ENCODE results near the gene TP53AIP1. TPM values are rescaled to one million over a fixed set of nuclear protein-coding genes. Genes with fewer than 3 reads are reported as not detected.

TP53AIP1 gene
- total and polyA plus RNA-seq, 2 experiments from 2014 or later: 0.07 TPM; not detected in 1

DNA sequence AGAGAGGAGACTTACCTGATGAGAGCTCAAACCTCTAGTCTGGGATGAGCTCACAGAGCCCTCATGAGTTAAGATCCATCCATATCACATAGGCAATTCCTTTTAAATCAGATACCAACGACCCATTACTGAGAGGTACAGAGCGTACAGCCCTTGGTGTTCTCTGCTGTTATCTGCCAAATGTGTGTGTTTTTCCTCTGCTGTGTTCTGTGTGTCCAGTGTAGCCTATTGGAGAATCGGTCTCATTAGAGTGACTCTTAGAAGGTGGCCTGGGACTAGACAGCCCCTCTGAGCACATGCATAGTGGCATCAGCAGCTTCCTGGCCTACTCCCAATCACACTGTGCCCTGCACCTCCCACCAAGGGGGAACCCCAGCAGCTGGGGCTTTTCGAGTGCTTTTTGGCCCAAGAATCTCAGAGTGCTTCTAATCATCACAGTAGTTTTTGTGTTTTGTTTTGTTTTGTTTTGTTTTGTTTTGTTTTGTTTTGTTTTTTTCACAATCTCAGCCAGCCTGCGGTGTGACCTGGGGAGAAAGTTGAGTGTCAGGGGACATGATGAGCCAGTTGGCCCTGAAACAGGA lies 25.4 kb downstream of the TP53AIP1 start (continued):
- no peak for TF ChIP-seq POLR2AphosphoS5 (IDR thresholded peaks at IDR 0.05; ENCODE audit: low read depth)
- TF ChIP-seq CREB1 (CRISPR knock-in tag; IDR thresholded peaks at IDR 0.05; ENCODE audit: low read depth): no peak
- no peak for TF ChIP-seq ZNF331 (CRISPR knock-in tag; IDR thresholded peaks at IDR 0.05; ENCODE audit: low read depth)
- no peak for TF ChIP-seq STAT1 (IDR thresholded peaks at IDR 0.05; ENCODE audit: unreplicated experiment)

DNA sequence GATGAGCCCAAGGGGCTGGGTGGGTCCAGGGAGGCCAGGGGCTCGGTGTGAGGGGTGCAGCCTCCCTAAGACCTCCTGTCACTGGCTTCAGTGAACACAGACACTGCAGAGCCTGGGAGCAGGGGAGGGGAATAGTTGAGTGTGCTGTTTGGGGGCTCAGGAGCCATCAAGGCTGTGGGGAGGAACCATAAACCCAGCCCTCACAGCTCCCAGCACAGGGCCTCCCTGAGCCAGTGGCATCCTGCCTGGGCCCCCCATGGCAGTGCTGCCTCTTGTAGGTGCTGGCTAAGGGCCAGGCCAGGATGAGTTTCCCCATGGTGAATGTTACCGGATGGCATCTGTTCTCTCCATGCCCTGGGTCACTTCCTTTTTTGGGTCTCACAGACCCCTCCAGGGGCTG lies 26.0 kb downstream of the TP53AIP1 start:
- no peaks in the 10 kb centered on the region for H3K9me2 ChIP-seq (ENCODE audit: insufficient read depth)
- H3K9me3 Mint-ChIP-seq: peaks cover 1% of the 10 kb centered on the region; the same call in 2 of the 3 replicates
- H3K79me2 ChIP-seq (replicated peaks; ENCODE audit: insufficient read depth): no peaks in the 10 kb centered on the region
- H3K4me3 ChIP-seq: no peak overlapping the region
- no peaks in the 10 kb centered on the region for H3K36me3 ChIP-seq (ENCODE audit: insufficient read depth)
- H3K4me1 ChIP-seq (ENCODE audit: insufficient read depth): no peaks in the 10 kb centered on the region
- peaks cover 8% of the 10 kb centered on the region for H3K27me3 Mint-ChIP-seq (ENCODE audit: insufficient read depth, low read depth, poor library complexity)
- no peaks in the 10 kb centered on the region for H3K27me3 ChIP-seq (ENCODE audit: insufficient read depth)
- no peaks in the 10 kb centered on the region for H3F3A ChIP-seq (replicated peaks; ENCODE audit: low read depth)
- no peak for ATAC-seq
- no peak overlapping the region for H3K4me2 ChIP-seq
- no peaks in the 10 kb centered on the region; the same call in 2 of the 3 replicates for H3K4me1 Mint-ChIP-seq
- H2AFZ ChIP-seq: no peak overlapping the region
- TF ChIP-seq, protein P1, sequence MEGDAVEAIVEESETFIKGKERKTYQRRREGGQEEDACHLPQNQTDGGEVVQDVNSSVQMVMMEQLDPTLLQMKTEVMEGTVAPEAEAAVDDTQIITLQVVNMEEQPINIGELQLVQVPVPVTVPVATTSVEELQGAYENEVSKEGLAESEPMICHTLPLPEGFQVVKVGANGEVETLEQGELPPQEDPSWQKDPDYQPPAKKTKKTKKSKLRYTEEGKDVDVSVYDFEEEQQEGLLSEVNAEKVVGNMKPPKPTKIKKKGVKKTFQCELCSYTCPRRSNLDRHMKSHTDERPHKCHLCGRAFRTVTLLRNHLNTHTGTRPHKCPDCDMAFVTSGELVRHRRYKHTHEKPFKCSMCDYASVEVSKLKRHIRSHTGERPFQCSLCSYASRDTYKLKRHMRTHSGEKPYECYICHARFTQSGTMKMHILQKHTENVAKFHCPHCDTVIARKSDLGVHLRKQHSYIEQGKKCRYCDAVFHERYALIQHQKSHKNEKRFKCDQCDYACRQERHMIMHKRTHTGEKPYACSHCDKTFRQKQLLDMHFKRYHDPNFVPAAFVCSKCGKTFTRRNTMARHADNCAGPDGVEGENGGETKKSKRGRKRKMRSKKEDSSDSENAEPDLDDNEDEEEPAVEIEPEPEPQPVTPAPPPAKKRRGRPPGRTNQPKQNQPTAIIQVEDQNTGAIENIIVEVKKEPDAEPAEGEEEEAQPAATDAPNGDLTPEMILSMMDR (conservative IDR thresholded peaks at IDR 0.05; ENCODE audit: low read depth in 2 of 2): no peak
- TF ChIP-seq, protein P2, sequence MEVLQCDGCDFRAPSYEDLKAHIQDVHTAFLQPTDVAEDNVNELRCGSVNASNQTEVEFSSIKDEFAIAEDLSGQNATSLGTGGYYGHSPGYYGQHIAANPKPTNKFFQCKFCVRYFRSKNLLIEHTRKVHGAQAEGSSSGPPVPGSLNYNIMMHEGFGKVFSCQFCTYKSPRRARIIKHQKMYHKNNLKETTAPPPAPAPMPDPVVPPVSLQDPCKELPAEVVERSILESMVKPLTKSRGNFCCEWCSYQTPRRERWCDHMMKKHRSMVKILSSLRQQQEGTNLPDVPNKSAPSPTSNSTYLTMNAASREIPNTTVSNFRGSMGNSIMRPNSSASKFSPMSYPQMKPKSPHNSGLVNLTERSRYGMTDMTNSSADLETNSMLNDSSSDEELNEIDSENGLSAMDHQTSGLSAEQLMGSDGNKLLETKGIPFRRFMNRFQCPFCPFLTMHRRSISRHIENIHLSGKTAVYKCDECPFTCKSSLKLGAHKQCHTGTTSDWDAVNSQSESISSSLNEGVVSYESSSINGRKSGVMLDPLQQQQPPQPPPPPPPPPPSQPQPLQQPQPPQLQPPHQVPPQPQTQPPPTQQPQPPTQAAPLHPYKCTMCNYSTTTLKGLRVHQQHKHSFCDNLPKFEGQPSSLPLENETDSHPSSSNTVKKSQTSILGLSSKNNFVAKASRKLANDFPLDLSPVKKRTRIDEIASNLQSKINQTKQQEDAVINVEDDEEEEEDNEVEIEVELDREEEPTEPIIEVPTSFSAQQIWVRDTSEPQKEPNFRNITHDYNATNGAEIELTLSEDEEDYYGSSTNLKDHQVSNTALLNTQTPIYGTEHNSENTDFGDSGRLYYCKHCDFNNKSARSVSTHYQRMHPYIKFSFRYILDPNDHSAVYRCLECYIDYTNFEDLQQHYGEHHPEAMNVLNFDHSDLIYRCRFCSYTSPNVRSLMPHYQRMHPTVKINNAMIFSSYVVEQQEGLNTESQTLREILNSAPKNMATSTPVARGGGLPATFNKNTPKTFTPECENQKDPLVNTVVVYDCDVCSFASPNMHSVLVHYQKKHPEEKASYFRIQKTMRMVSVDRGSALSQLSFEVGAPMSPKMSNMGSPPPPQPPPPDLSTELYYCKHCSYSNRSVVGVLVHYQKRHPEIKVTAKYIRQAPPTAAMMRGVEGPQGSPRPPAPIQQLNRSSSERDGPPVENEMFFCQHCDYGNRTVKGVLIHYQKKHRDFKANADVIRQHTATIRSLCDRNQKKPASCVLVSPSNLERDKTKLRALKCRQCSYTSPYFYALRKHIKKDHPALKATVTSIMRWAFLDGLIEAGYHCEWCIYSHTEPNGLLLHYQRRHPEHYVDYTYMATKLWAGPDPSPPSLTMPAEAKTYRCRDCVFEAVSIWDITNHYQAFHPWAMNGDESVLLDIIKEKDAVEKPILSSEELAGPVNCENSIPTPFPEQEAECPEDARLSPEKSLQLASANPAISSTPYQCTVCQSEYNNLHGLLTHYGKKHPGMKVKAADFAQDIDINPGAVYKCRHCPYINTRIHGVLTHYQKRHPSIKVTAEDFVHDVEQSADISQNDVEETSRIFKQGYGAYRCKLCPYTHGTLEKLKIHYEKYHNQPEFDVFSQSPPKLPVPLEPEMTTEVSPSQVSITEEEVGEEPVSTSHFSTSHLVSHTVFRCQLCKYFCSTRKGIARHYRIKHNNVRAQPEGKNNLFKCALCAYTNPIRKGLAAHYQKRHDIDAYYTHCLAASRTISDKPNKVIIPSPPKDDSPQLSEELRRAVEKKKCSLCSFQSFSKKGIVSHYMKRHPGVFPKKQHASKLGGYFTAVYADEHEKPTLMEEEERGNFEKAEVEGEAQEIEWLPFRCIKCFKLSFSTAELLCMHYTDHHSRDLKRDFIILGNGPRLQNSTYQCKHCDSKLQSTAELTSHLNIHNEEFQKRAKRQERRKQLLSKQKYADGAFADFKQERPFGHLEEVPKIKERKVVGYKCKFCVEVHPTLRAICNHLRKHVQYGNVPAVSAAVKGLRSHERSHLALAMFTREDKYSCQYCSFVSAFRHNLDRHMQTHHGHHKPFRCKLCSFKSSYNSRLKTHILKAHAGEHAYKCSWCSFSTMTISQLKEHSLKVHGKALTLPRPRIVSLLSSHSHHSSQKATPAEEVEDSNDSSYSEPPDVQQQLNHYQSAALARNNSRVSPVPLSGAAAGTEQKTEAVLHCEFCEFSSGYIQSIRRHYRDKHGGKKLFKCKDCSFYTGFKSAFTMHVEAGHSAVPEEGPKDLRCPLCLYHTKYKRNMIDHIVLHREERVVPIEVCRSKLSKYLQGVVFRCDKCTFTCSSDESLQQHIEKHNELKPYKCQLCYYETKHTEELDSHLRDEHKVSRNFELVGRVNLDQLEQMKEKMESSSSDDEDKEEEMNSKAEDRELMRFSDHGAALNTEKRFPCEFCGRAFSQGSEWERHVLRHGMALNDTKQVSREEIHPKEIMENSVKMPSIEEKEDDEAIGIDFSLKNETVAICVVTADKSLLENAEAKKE (CRISPR knock-in tag; IDR thresholded peaks at IDR 0.05): no peak
- TF ChIP-seq EZH2phosphoT487 (IDR thresholded peaks at IDR 0.05; ENCODE audit: unreplicated experiment): no peak
- no peak for TF ChIP-seq ZNF114 (CRISPR knock-in tag; IDR thresholded peaks at IDR 0.05)
- TF ChIP-seq EZH2 (IDR thresholded peaks at IDR 0.05; ENCODE audit: low read depth, unreplicated experiment): no peak
- H3K27ac Mint-ChIP-seq: no peak overlapping the region
- no peak overlapping the region for H3K4me3 Mint-ChIP-seq
- no peaks in the 10 kb centered on the region; the same call in 2 of the 3 replicates for H3K36me3 Mint-ChIP-seq (ENCODE audit: low read depth)
- no peak for DNase-seq (ENCODE audit: low spot score)
- H4K20me1 ChIP-seq (replicated peaks; ENCODE audit: insufficient read depth): no peaks in the 10 kb centered on the region
- no peak overlapping the region for H3K27ac ChIP-seq (ENCODE audit: low read depth)

All from GM23338 (cell line).